IMR-90 (cell line): ENCODE data around the gene PTCH1. TPM values are rescaled to one million over a fixed set of nuclear protein-coding genes. Genes with fewer than 3 reads are reported as not detected.

Experiments
- ATAC-seq: fragments of 200-7000 bp; cut with Tn5 transposase; 2 replicates; pipeline ENCODE4 v1.9.1; 2020; ENCODE audit warnings: low read depth, mild to moderate bottlenecking, moderate library complexity
- BruUV-seq: library from RNA; stranded (reverse); fragments of 400-500 nt; replicated peaks from 2 replicates; lab custom pipeline; 2021; lab: Mats Ljungman, UMichigan
- CTCF ChIA-PET: fragments of 300-600 bp; formaldehyde crosslinking; extraction: SDS; loops from one replicate; lab custom pipeline; 2021; ENCODE audit warnings: antibody characterized with exemption; lab: Yijun Ruan, JAX
- POLR2A ChIA-PET: fragments of 300-600 bp; sonication (Branson Sonifier 250); formaldehyde crosslinking; loops from one replicate; lab custom pipeline; 2022; ENCODE audit warnings: antibody characterized with exemption; ENCODE audit not compliant: unreplicated experiment; lab: Charles Lee
- DNase-seq: peaks from one replicate; pipeline ENCODE4 v3.0.0; 2013
- H2AFZ ChIP-seq: replicated peaks from 2 replicates; pipeline ENCODE3; 2013; ENCODE audit warnings: low read length, mild to moderate bottlenecking; ENCODE audit not compliant: poor library complexity
- H2AK5ac ChIP-seq: 2 replicates; pipeline ENCODE4 v1.6.1; 2013; ENCODE audit warnings: low read depth, low read length, inconsistent platforms
- H2AK9ac ChIP-seq: replicated peaks from 2 replicates; pipeline ENCODE3; 2013; ENCODE audit warnings: mild to moderate bottlenecking, low read depth, low read length, moderate library complexity; ENCODE audit not compliant: poor library complexity
- H2BK120ac ChIP-seq: 2 replicates; pipeline ENCODE4 v1.6.1; 2013; ENCODE audit warnings: low read depth, low read length, inconsistent platforms
- H2BK15ac ChIP-seq: 3 replicates; pipeline ENCODE4 v1.6.1; 2013; ENCODE audit warnings: low read depth, low read length, inconsistent platforms
- H2BK20ac ChIP-seq: 2 replicates; pipeline ENCODE4 v1.6.1; 2013; ENCODE audit warnings: low read depth, mild to moderate bottlenecking, inconsistent platforms, low read length, moderate library complexity
- H2BK5ac ChIP-seq: 2 replicates; pipeline ENCODE4 v1.6.1; 2013; ENCODE audit warnings: mild to moderate bottlenecking, low read depth, low read length, inconsistent platforms; ENCODE audit not compliant: poor library complexity, severe bottlenecking
- H3K14ac ChIP-seq: replicated peaks from 2 replicates; pipeline ENCODE4 v1.6.1; 2013; ENCODE audit warnings: low read depth, low read length, inconsistent platforms
- H3K18ac ChIP-seq: 2 replicates; pipeline ENCODE4 v1.6.1; 2013; ENCODE audit warnings: low read depth, low read length, control low read depth
- H3K23ac ChIP-seq: 2 replicates; pipeline ENCODE4 v1.6.1; 2013; ENCODE audit warnings: low read depth, low read length, inconsistent platforms
- H3K27ac ChIP-seq: 2 replicates; pipeline ENCODE4 v1.5.1; 2013; ENCODE audit warnings: mild to moderate bottlenecking, control low read depth, low read length; ENCODE audit not compliant: insufficient read depth
- H3K27me3 ChIP-seq: 2 replicates; pipeline ENCODE4 v1.6.1; 2013; ENCODE audit warnings: low read length; ENCODE audit not compliant: control insufficient read depth, insufficient read depth
- H3K36me3 ChIP-seq: 2 replicates; pipeline ENCODE4 v1.6.1; 2013; ENCODE audit warnings: low read length, mixed read lengths; ENCODE audit not compliant: control insufficient read depth, insufficient read depth
- H3K4ac ChIP-seq: 2 replicates; pipeline ENCODE4 v1.6.1; 2013; ENCODE audit warnings: low read depth, low read length, inconsistent platforms
- H3K4me1 ChIP-seq: 2 replicates; pipeline ENCODE4 v1.6.1; 2013; ENCODE audit warnings: low read length, mixed read lengths; ENCODE audit not compliant: control insufficient read depth, insufficient read depth
- H3K4me2 ChIP-seq: 2 replicates; pipeline ENCODE4 v1.6.1; 2013; ENCODE audit warnings: low read depth, mild to moderate bottlenecking, control low read depth, low read length, moderate library complexity
- H3K4me3 ChIP-seq: 2 replicates; pipeline ENCODE4 v1.5.1; 2013; ENCODE audit warnings: low read depth, mild to moderate bottlenecking, control low read depth, low read length, moderate library complexity; ENCODE audit not compliant: insufficient read depth
- H3K56ac ChIP-seq: 2 replicates; pipeline ENCODE4 v1.6.1; 2013; ENCODE audit warnings: low read length, inconsistent platforms; ENCODE audit not compliant: insufficient read depth; ENCODE audit errors: extremely low read depth
- H3K79me1 ChIP-seq, 2 experiments: 2 replicates each; pipeline ENCODE4 v1.6.1; 2013; ENCODE audit warnings: low read length in 2 of 2, inconsistent platforms in 1 of 2, low read depth in 1 of 2
- H3K9ac ChIP-seq: 2 replicates; pipeline ENCODE4 v1.6.1; 2013; ENCODE audit warnings: low read depth, low read length, control low read depth
- H3K9me1 ChIP-seq: 2 replicates; pipeline ENCODE4 v1.6.1; 2013; ENCODE audit warnings: low read length, inconsistent platforms; ENCODE audit not compliant: insufficient read depth
- H3K9me3 ChIP-seq: 2 replicates; pipeline ENCODE4 v1.6.1; 2013; ENCODE audit warnings: low read length; ENCODE audit not compliant: control insufficient read depth, insufficient read depth
- H4K20me1 ChIP-seq: 2 replicates; pipeline ENCODE4 v1.6.1; 2013; ENCODE audit warnings: low read length, inconsistent platforms; ENCODE audit not compliant: insufficient read depth
- H4K5ac ChIP-seq: 2 replicates; pipeline ENCODE4 v1.6.1; 2013; ENCODE audit warnings: mild to moderate bottlenecking, low read depth, low read length, control low read depth
- H4K8ac ChIP-seq, 2 experiments: 2 replicates each; pipeline ENCODE4 v1.6.1; 2013; ENCODE audit warnings: low read depth in 2 of 2, low read length in 2 of 2, control low read depth in 1 of 2, inconsistent platforms in 1 of 2
- H4K91ac ChIP-seq: 2 replicates; pipeline ENCODE4 v1.6.1; 2013; ENCODE audit warnings: low read depth, low read length, inconsistent platforms; ENCODE audit not compliant: insufficient read depth
- MAFK ChIP-seq: IDR thresholded peaks from 2 replicates; pipeline ENCODE4 v1.6.1; 2012; ENCODE audit warnings: low read depth, low read length, improper control_type of control experiment
- POLR2A ChIP-seq: IDR thresholded peaks from 2 replicates; pipeline ENCODE4 v1.6.1; 2012; ENCODE audit warnings: mild to moderate bottlenecking, low read depth, low read length
- WGBS, 2 experiments: methylation state at CpG; one replicate each; pipeline versions ENCODE4 v1.1.5 to v1.1.7; 2013; ENCODE audit warnings: missing lambda C conversion rate in 2 of 2; ENCODE audit not compliant: insufficient read length in 1 of 2; ENCODE audit errors: extremely low coverage in 2 of 2; 5-methylcytosine and 5-hydroxymethylcytosine counted together
- dilution Hi-C: fragments of 300-500 bp; cut with HindIII; formaldehyde crosslinking; loops from one replicate; pipeline ENCODE4 v1.14.3; 2018; ENCODE audit warnings: low sequenced_read_pairs; ENCODE audit not compliant: unreplicated experiment
- in situ Hi-C: fragments of 300-500 bp; cut with MboI; formaldehyde crosslinking; loops from 3 replicates; pipeline ENCODE4 v1.14.3; 2019; ENCODE audit warnings: low sequenced_read_pairs, inconsistent platforms, mixed read lengths
- intact Hi-C: fragments of 100-400 bp; cut with micrococcal nuclease; formaldehyde crosslinking; loops from 2 replicates; pipeline ENCODE4 v1.10.0; 2022
- polyA plus RNA-seq, 3 experiments: library from polyadenylated mRNA; depleted of rRNA; stranded (reverse); fragments of >200 nt; gene quantifications; 2 replicates each; pipeline ENCODE4 v1.2.3, GENCODE V29; 2012; ENCODE audit warnings: low replicate concordance in 1 of 3
- total RNA-seq: library from RNA; depleted of rRNA; stranded (reverse); fragments of >200 nt; gene quantifications from 2 replicates; pipeline ENCODE4 v1.2.3, GENCODE V29; 2012

Gene PTCH1
- total and polyA plus RNA-seq, 2 of the 4 experiments (the other 2 are of a cell fraction): 4.1 to 5.0 TPM

DNA sequence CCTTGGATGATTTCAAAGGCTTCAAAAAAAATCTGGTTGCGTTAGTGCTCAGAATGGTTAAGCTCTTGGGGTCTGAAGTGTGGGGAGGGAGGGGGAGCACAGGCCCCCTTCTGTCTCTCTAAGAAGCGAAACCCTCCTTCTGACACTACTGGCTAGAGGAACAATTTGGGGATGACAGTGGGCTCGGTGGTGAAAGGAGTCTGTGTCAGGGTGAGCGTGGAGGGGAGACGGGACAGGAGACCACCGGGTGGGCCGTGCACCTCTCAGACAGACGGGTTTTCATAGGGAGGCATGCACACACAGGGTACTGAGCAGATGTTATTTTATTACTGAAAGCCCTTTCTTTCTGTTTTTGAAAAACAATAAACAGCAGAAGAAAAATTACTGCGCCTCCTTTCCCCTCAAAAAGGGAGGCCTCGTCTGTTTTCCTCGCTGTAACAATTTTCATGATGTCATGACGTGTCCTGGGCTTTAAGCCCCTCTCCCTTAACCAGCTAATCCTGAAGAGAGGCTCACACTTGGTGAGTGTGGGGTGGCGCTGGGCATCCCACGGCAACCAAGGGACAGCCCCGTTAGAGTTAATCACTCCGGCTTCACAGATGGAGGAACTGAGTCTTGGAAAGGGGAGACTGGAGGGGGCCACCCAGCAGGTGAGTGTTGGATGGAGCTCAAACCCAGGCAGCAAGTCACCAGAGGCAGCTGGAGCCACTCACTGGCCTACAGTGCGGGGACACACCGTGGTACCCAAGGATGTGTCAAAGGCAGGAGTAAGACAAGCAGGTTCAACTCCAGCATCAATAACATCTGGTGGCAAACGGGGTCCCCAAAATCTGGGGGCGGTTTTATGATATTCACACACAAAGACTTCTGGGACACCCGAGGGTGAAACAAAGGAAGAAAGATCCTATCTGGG lies 53.4 kb downstream of the PTCH1 start:
- in situ Hi-C loops (no loop called here), dilution Hi-C loops (no loop called here), intact Hi-C loops (loop anchor here (2.0 to 5.0 kb wide), 4 partner anchors 43 to 196 kb away; partner anchors contain the start of gene FANCC)
- Histone ChIP-seq H2AK5ac (peak overlapping the region; percentile 97), H3K36me3 (peaks cover 37% of the 10 kb centered on the region), H3K18ac (peak overlapping the region; percentile 83), H4K20me1 (no peaks in the 10 kb centered on the region), H2AK9ac (peak overlapping the region; percentile 88), H3K56ac (peak overlapping the region; percentile 68), H3K27ac (peak overlapping the region; percentile 89), H3K4me3 (peak overlapping the region; percentile 5; the same call in 1 of the 2 replicates), H3K27me3 (no peaks in the 10 kb centered on the region), H4K5ac (peak overlapping the region; percentile 77), H4K91ac (peak overlapping the region; percentile 78), H3K9ac (peak overlapping the region; percentile 69), H2BK20ac (peak overlapping the region; percentile 80), H3K23ac (peak overlapping the region; percentile 69), H2BK120ac (peak overlapping the region; percentile 95), H2BK5ac (peak overlapping the region; percentile 74), H3K14ac (peak overlapping the region; percentile 95), H3K4me2 (peak overlapping the region; percentile 83), H4K8ac (peak overlapping the region; percentile 28 to 88; a peak in 3 of 4 replicates), H3K4ac (peak overlapping the region; percentile 81), H3K4me1 (peaks cover 40% of the 10 kb centered on the region), H3K79me1 (peaks cover 0 to 24% of the 10 kb centered on the region in 2 experiments; a peak in 1 of 4 replicates), H2BK15ac (peak overlapping the region; percentile 85), H2AFZ (peak overlapping the region; percentile 74), H3K9me3 (no peaks in the 10 kb centered on the region), H3K9me1 (peaks cover 39% of the 10 kb centered on the region)
- ChIA-PET POLR2A (interaction anchor here (0.5 to 0.7 kb wide), 2 partner anchors 36 to 153 kb away, joined by 3 to 12 read pairs; no protein-coding TSS in a partner anchor), CTCF (interaction anchor here (0.6 kb wide), 1 partner anchor 33 kb away, joined by 3 read pairs; no protein-coding TSS in a partner anchor)
- no peak for DNase-seq
- no TSS peak for BruUV-seq
- ATAC-seq: no peak
- TF ChIP-seq MAFK (no peak), POLR2A (no peak)
- WGBS, 2 experiments: 62% methylated on average over 2 of the region's 21 CpGs; no CpG with 5 or more reads in 1 of the 2 experiments
